ENCODE data around the gene PROX1. TPM values are rescaled to one million over a fixed set of nuclear protein-coding genes. Genes with fewer than 3 reads are reported as not detected.

The PROX1 gene
- total and polyA plus RNA-seq, 8 donors, result 0.23 to 6.1 (median 2.7) TPM

GRCh38 chr1:214012418-214012817, 24.6 kb downstream of the PROX1 start:
- Histone ChIP-seq H3K4me3 (no peak overlapping the region), H3K4me1 (no peaks in the 10 kb centered on the region), H3K9me3 (no peaks in the 10 kb centered on the region), H3K36me3 (no peaks in the 10 kb centered on the region), H3K27me3 (no peaks in the 10 kb centered on the region), H3K27ac (no peak overlapping the region)
- 31 to 50% (median 33%) methylated on average over 2 of the region's 2 CpGs for WGBS, 5 donors
- TF ChIP-seq EP300 (IDR thresholded peaks at IDR 0.05) (no peak), POLR2A (IDR thresholded peaks at IDR 0.05) (no peak), POLR2AphosphoS5 (IDR thresholded peaks at IDR 0.05) (no peak)
- TF ChIP-seq, protein P1, sequence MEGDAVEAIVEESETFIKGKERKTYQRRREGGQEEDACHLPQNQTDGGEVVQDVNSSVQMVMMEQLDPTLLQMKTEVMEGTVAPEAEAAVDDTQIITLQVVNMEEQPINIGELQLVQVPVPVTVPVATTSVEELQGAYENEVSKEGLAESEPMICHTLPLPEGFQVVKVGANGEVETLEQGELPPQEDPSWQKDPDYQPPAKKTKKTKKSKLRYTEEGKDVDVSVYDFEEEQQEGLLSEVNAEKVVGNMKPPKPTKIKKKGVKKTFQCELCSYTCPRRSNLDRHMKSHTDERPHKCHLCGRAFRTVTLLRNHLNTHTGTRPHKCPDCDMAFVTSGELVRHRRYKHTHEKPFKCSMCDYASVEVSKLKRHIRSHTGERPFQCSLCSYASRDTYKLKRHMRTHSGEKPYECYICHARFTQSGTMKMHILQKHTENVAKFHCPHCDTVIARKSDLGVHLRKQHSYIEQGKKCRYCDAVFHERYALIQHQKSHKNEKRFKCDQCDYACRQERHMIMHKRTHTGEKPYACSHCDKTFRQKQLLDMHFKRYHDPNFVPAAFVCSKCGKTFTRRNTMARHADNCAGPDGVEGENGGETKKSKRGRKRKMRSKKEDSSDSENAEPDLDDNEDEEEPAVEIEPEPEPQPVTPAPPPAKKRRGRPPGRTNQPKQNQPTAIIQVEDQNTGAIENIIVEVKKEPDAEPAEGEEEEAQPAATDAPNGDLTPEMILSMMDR (IDR thresholded peaks at IDR 0.05), result no peak
- DNase-seq, result no peak
- intact Hi-C loops (cut with DNase I; ENCODE audit: low total_unique reads), result no loop called here

GRCh38 chr1:214013614-214014377, 26.0 kb downstream of the PROX1 start:
- Histone ChIP-seq H3K36me3 (no peaks in the 10 kb centered on the region), H3K27me3 (no peaks in the 10 kb centered on the region), H3K4me3 (no peak overlapping the region), H3K9me3 (no peaks in the 10 kb centered on the region), H3K4me1 (no peaks in the 10 kb centered on the region), H3K27ac (no peak overlapping the region)
- no peak for DNase-seq
- intact Hi-C loops (cut with DNase I; ENCODE audit: low total_unique reads), result no loop called here
- 68 to 84% (median 80%) methylated on average over 15 of the region's 15 CpGs for WGBS, 5 donors
- TF ChIP-seq, protein P1 (IDR thresholded peaks at IDR 0.05), result no peak
- TF ChIP-seq POLR2AphosphoS5 (IDR thresholded peaks at IDR 0.05) (no peak), EP300 (IDR thresholded peaks at IDR 0.05) (no peak), POLR2A (IDR thresholded peaks at IDR 0.05) (no peak)

GRCh38 chr1:214014730-214015129, 27.0 kb downstream of the PROX1 start:
- Histone ChIP-seq H3K4me1 (no peaks in the 10 kb centered on the region), H3K27ac (no peak overlapping the region), H3K4me3 (no peak overlapping the region), H3K9me3 (no peaks in the 10 kb centered on the region), H3K27me3 (no peaks in the 10 kb centered on the region), H3K36me3 (no peaks in the 10 kb centered on the region)
- intact Hi-C loops (cut with DNase I; ENCODE audit: low total_unique reads), result no loop called here
- 41 to 61% (median 51%) methylated on average over 4 of the region's 4 CpGs for WGBS, 5 donors
- TF ChIP-seq POLR2A (IDR thresholded peaks at IDR 0.05), result no peak
- no peak for TF ChIP-seq POLR2AphosphoS5 (IDR thresholded peaks at IDR 0.05)
- no peak for TF ChIP-seq EP300 (IDR thresholded peaks at IDR 0.05)
- TF ChIP-seq, protein P1 (IDR thresholded peaks at IDR 0.05), result no peak
- DNase-seq, result no peak

GRCh38 chr1:214017191-214017982, 29.6 kb downstream of the PROX1 start:
- intact Hi-C loops (cut with DNase I; ENCODE audit: low total_unique reads), result no loop called here
- no peaks in the 10 kb centered on the region for H3K4me1 ChIP-seq
- H3K27ac ChIP-seq, result no peak overlapping the region
- no peaks in the 10 kb centered on the region for H3K9me3 ChIP-seq
- H3K27me3 ChIP-seq, result no peaks in the 10 kb centered on the region
- 83 to 87% (median 87%) methylated on average over 11 of the region's 11 CpGs for WGBS, 5 donors
- no peaks in the 10 kb centered on the region for H3K36me3 ChIP-seq
- no peak for DNase-seq
- no peak overlapping the region for H3K4me3 ChIP-seq
- TF ChIP-seq POLR2AphosphoS5 (IDR thresholded peaks at IDR 0.05) (no peak), EP300 (IDR thresholded peaks at IDR 0.05) (no peak), POLR2A (IDR thresholded peaks at IDR 0.05) (no peak)
- TF ChIP-seq, protein P1 (IDR thresholded peaks at IDR 0.05), result no peak
